NB4 (cell line): ENCODE results near the gene FPGS.

ENCODE experiments used
- DNase-seq: peaks from one replicate; pipeline ENCODE4 v3.0.0; 2010; ENCODE audit warnings: low read depth
- H3K4me3 ChIP-seq: one replicate; pipeline ENCODE4 v1.5.1; 2011; ENCODE audit warnings: mild to moderate bottlenecking, low read depth, low read length, moderate library complexity
- MAX ChIP-seq: IDR thresholded peaks from 2 replicates; pipeline ENCODE4 v1.6.1; 2011; ENCODE audit warnings: low read depth, low read length
- MYC ChIP-seq: IDR thresholded peaks from 2 replicates; pipeline ENCODE4 v1.6.1; 2011; ENCODE audit warnings: low read depth, low read length
- POLR2A ChIP-seq: IDR thresholded peaks from 2 replicates; pipeline ENCODE4 v1.6.1; 2011; ENCODE audit warnings: mild to moderate bottlenecking; ENCODE audit not compliant: insufficient read length; ENCODE audit errors: extremely low read depth
- TF ChIP-seq, protein P1 (sequence below): IDR thresholded peaks from one replicate; pipeline ENCODE4 v1.5.1; 2012; ENCODE audit warnings: low read depth, low read length

The FPGS gene

GRCh38 chr9:127769929-127770582 is 32.6 kb upstream of the FPGS start:
- H3K4me3 ChIP-seq = no peak overlapping the region
- TF ChIP-seq MYC (no peak), MAX (no peak), POLR2A (no peak)
- TF ChIP-seq, protein P1, sequence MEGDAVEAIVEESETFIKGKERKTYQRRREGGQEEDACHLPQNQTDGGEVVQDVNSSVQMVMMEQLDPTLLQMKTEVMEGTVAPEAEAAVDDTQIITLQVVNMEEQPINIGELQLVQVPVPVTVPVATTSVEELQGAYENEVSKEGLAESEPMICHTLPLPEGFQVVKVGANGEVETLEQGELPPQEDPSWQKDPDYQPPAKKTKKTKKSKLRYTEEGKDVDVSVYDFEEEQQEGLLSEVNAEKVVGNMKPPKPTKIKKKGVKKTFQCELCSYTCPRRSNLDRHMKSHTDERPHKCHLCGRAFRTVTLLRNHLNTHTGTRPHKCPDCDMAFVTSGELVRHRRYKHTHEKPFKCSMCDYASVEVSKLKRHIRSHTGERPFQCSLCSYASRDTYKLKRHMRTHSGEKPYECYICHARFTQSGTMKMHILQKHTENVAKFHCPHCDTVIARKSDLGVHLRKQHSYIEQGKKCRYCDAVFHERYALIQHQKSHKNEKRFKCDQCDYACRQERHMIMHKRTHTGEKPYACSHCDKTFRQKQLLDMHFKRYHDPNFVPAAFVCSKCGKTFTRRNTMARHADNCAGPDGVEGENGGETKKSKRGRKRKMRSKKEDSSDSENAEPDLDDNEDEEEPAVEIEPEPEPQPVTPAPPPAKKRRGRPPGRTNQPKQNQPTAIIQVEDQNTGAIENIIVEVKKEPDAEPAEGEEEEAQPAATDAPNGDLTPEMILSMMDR = no peak
- DNase-seq = peak; percentile 48

DNA sequence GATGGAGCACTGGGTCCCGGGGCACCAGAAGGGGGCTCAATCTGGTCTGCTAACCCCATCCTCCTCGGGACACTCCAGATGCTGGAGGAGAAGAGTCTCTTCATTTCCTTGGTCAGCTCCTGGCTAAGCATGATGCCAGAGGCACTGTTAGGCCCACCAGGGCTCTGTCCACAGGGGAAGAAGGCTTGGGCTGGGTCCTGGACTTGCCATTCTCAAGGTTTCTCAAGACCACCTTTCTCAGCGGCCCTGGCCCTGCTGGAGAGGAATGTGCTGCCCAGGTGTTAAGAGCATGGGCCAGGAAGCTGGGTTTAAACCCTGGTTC is 32.1 kb upstream of the FPGS start:
- TF ChIP-seq MAX (no peak), MYC (no peak), POLR2A (no peak)
- TF ChIP-seq, protein P1 = no peak
- no peak for DNase-seq
- H3K4me3 ChIP-seq = peak overlapping the region; percentile 40

DNA sequence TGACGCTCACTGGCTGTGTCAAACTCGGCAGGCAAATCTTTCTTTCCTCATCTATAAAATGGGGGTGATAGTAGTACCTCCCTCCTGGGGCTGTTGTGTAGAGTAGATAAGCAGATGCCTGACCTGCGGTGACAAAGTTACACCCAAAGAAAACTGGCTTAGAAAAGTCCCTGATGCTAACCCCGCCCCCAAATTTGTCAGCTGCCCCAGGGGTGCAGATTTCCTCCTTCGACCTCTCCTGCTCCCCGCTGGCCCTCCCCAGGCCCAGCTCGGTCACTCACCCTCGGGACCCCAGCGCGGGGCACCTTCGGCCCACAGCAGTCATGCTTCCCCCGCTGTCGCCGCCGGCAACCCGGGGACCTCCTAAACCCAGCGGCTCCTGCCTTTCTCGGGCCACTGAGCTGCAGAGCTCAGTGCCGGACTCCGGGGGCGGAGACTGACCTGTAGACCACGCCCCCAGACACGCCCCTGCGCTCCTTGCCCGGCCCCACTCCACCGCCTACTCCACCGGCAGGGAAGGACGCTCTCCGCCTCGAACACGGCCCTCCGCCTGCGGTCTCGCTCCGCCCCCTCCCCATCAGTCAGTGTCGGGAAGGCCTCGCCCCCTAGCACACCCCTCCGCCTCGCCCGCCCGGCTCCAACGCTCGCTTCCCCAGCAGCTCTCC is 31.6 kb upstream of the FPGS start:
- peak overlapping the region; percentile 40 for H3K4me3 ChIP-seq
- TF ChIP-seq MAX (peak; percentile 51; the same call in 1 of the 2 replicates), POLR2A (peak; percentile 23), MYC (0 out of 2 replicates have a peak, but pooled peaks have one; percentile 16)
- TF ChIP-seq, protein P1 = no peak
- DNase-seq = peak; percentile 98

- H3K4me3 ChIP-seq = no peak overlapping the region
- TF ChIP-seq, protein P1 = no peak
- TF ChIP-seq MYC = no peak
- TF ChIP-seq MAX = no peak
- TF ChIP-seq POLR2A = no peak
- DNase-seq = no peak
Observed at GRCh38 chr9:127771570-127772189, 31.0 kb upstream of the FPGS start.

- no peak overlapping the region for H3K4me3 ChIP-seq
- no peak for TF ChIP-seq MAX
- TF ChIP-seq, protein P1 = no peak
- TF ChIP-seq POLR2A = no peak
- no peak for TF ChIP-seq MYC
- DNase-seq = no peak
Observed at GRCh38 chr9:127772603-127773002, 30.1 kb upstream of the FPGS start.
